Activated gamma-delta T cell (primary cell): ENCODE data around the gene EHD4.

ENCODE experiments used
- DNase-seq: peaks from one replicate; lab custom pipeline; 2025; lab: John Stamatoyannopoulos, UW

The EHD4 gene

GRCh38 chr15:41919954-41920538 lies 52.3 kb downstream of the EHD4 start:
- no peak for DNase-seq

- no peak for DNase-seq
These were observed 53.0 kb downstream of the EHD4 start for GRCh38 chr15:41919201-41919820.

GRCh38 chr15:41918506-41919126 lies 53.7 kb downstream of the EHD4 start:
- no peak for DNase-seq

DNA sequence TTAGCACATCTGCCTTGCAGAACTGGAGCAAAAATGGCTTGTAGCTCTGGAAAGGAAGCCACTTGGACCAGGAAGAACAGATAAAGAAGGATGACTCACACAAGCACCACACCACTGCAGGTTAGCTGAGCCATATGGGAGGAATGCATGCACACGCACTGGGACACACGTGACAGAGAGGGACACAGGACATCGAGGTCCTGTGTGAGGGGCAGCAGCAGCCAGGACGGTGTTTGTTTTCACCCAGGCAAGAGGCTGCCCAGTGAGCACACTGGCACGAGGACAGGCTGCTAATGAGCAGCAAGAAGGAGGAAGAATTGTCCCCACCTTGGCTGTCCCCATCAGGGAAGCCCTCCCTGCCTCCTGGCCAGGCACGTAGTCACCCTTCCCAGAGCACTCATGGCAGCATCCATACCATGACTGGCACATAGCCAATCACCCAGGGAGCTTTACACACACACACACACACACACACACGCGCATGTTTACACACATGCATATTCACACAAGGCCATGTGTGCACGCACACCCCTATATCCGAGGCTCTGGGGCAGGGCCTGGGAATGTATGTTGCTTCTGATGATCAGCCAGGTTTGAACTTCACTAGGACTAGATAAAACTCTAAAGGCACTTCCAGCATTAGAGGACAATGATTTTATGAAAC lies 54.5 kb downstream of the EHD4 start:
- no peak for DNase-seq

- no peak for DNase-seq
These were observed 56.9 kb downstream of the EHD4 start for GRCh38 chr15:41915255-41915994.

DNA sequence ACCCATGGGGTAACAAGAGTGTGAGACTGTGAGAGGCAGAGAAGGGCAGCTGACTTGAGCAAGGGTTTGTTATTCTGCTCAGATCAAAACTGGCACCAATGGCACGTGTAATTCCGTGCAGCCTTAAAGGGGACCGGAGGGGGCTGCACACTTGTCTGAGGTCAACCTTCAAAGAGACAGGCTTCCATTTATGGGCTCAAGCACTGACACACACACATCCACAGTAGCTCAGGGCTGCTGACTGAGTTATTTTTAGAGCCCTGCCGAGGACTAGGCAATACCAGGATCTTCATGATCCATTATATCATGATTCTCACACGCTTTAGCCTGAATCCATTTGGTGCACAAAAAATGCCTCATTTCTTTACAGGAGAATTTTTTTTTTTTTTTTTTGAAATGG lies 57.9 kb downstream of the EHD4 start:
- DNase-seq, result no peak

- no peak for DNase-seq
These were observed 59.1 kb downstream of the EHD4 start for GRCh38 chr15:41913256-41913655.

GRCh38 chr15:41911691-41912345 lies 60.5 kb downstream of the EHD4 start:
- no peak for DNase-seq

- DNase-seq, result no peak
These were observed 63.5 kb downstream of the EHD4 start for GRCh38 chr15:41908736-41909461.

DNA sequence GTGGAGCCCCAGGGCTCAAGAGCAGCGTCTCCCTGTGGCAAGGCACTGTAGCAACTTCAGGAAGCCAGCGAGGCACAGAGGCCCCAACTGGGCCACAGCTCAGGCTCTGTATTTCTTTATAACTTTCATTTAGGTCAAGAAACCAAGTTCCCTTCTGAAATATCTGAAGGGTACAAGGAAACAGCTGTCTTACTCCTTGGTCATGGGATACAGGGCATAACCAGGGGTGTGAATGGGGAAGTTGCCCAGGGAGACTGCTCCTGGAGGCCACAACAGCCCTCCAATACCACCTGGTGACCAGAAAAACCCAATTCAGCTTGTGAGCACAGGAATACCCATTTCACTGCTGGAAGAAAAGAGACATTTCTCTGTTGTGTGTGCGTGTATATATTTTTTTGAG lies 65.2 kb downstream of the EHD4 start:
- no peak for DNase-seq

DNA sequence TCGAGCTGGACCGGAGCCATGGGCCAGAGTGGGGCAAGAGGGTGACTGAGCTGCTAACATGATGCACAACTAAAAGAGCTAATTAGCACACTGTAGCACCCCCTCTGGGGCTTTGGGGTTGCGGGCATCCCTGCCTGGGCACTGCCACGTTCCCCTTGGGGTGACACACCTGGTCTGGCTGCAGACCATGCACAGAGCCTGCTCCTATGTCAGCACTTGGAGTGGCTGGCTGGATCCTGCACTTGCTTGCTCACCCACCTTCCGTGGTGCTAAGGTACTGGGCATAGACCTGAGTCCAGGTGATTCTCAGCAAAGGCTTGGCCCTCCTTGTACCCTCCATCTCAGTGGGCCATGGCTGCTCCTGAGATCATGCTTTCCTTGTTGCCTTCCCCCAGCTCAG lies 65.7 kb downstream of the EHD4 start:
- DNase-seq, result no peak

DNA sequence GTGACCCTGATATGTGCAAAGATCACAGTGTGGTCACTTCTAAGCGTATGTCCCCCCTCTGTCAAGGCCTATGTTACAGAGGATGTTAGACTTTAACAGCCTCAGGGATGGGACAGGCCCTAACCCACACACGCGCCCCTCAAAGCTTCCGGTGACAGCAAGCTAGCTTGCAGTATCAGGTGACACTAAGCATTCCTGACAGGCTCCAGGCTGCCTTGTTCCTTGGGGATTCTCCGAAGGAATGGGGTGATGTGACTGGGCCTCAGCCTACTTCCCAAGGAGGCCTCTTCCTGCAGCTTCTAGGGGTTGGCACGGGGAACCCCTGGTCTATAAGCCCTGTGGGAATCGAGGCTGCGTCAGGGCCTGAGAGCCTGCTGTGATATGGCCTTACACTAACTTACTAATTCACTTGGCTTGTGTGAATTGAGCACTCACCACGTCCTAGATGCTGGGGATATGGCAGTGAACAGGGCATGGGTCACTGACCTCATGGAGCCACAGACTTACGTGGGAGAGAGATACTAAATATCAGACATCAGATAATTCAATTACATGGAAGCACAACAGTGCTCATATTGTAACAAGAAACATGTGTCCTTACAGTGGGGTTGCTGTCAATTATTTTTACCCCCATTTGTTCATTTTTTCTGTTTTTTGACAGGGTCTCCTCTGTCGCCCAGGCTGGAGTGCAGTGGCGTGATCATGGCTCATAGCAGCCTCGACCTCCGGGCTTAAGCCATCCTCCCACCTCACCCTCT lies 67.1 kb downstream of the EHD4 start:
- DNase-seq, result no peak

GRCh38 chr15:41904541-41905005 lies 67.8 kb downstream of the EHD4 start:
- DNase-seq, result no peak

- DNase-seq, result no peak
These were observed 68.6 kb downstream of the EHD4 start for GRCh38 chr15:41903782-41904181.

- DNase-seq, result no peak
These were observed 70.9 kb downstream of the EHD4 start for GRCh38 chr15:41901431-41901830.

DNA sequence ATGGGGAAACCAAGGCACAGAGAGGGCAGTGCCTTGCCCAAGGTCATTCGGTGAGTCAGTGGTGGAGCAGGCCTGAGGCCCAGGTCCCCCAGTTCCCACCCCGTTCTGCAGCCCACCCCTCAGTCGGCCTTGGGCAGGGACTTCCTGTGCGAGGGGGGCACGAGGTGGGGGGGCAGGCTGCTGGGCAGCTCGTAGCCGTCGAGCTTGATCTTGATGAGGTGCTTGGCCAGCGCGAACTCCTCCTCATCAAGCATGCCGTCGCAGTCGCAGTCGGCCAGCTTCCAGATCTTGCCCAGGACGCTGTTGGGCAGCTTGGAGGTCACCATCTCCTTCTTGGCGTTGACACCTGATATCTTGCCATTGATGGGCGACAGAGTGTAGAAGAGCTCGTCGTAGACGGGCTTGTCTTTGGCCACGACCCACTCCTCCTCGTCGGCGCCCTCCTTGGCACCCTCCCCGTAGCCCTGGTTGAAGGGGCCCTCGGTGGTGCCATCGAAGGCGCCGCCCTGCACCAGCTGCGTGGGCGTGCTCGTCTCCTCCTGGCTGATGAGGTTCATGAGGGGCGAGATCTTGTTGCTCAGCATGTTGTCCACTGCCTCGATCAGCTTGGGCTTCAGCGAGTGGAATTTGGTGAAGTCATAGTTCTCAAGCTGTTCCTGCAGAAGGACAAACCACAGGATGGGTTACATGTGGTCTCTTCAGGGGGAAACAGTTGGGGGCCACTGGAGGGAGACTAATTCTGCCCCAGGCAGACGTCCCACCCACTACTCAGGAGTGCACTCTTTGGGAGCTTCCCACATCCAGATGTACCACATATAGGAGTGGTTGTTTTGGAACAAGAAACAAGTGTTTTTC lies 71.6 kb downstream of the EHD4 start:
- no peak for DNase-seq

DNA sequence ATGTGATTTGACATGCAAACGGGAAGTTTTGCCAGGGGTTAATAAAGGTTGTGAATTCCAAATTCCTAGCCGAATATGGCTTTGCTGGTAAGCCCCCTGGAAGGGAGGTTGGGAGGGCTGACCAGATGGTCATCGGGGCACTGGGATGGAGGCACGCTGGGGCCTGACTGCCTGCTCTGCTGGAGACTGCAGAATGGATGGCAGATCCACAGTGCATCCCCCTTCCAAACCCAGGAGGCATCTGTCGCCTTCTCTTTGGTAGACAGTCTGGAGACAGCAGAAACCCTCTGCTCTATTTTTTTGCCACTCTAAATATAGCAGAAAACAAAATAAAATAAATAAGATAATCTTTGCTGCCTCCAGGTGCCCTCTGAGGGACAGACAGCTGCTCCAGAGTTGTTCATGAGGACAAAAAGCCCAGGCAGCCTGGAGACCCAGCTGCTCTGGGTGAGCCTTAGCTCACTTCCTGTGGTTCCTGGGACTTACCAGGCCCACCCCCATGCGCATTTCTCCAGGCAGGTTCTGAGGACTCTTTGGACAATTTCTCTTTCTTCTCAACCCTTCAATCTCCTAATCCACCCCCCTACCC lies 72.4 kb downstream of the EHD4 start:
- DNase-seq, result no peak

GRCh38 chr15:41897363-41897799 lies 75.0 kb downstream of the EHD4 start:
- no peak for DNase-seq

GRCh38 chr15:41896566-41896965 lies 75.8 kb downstream of the EHD4 start:
- no peak for DNase-seq
